GM10847 (cell line): ENCODE measurements around the gene PPFIA1.

Experiments
- POLR2A ChIP-seq: IDR thresholded peaks from 2 replicates; pipeline ENCODE4 v1.6.1; 2011; ENCODE audit not compliant: insufficient read length; ENCODE audit errors: extremely low read depth

PPFIA1 gene

GRCh38 chr11:70272009-70272408 lies 1.5 kb downstream of the PPFIA1 start:
- TF ChIP-seq POLR2A = no peak

- no peak for TF ChIP-seq POLR2A
Observed at GRCh38 chr11:70278994-70279393, 8.5 kb downstream of the PPFIA1 start.

- TF ChIP-seq POLR2A = no peak
Observed at GRCh38 chr11:70281156-70281609, 10.7 kb downstream of the PPFIA1 start.

DNA sequence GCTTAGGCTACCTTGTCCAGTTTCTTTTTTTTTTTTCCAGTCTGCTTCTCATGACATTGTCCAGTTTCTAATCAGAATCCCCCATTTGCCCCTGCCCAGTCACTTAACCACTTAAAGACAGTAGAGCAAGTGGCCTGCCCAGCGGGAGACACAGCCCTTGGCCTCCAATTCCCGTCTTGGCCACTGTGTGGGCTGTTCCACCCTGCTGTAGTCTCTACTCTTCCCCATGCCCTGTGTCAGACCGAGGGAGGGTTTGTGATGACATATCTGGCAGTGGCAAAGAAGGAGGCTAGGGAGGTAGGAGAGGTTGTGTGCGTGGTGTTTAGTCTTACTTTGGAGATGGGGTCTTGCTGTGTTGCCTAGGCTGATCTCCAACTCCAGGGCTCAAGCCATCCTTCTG lies 11.5 kb downstream of the PPFIA1 start:
- no peak for TF ChIP-seq POLR2A

- TF ChIP-seq POLR2A = no peak
Observed at GRCh38 chr11:70288721-70289120, 18.2 kb downstream of the PPFIA1 start.

- TF ChIP-seq POLR2A = no peak
Observed at GRCh38 chr11:70289582-70289981, 19.1 kb downstream of the PPFIA1 start.

DNA sequence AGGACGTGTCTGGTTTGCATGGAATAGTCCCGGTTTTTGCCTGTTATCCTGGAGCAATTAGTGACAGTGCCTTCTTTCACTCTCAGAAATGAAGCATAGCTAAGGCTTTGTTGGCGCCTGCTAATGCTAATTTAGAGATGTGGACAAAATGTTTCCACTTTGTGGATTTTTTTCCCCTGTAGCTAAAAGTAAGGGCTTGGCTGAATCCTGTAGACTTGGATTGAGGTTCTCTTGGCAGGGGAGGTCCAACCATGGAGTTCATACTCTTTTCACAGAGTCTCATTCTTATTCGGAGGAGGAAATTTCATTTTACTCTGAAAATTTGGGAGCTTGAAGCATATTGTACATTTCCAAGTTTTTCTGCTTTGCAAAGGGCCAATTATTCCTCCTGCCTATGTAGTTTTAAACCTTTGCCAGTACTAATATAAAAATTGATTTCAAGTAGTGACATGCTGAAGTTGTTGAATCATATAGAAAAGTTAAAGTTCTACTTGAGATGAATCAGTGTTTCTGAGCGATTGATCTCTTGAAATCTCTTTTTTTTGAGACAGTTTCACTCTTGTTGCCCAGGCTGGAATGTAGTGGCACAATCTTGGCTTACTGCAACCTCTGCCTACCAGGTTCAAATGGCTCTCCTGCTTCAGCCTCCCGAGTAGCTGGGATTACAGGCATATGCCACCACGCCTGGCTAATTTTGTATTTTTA lies 20.0 kb downstream of the PPFIA1 start:
- TF ChIP-seq POLR2A = no peak

DNA sequence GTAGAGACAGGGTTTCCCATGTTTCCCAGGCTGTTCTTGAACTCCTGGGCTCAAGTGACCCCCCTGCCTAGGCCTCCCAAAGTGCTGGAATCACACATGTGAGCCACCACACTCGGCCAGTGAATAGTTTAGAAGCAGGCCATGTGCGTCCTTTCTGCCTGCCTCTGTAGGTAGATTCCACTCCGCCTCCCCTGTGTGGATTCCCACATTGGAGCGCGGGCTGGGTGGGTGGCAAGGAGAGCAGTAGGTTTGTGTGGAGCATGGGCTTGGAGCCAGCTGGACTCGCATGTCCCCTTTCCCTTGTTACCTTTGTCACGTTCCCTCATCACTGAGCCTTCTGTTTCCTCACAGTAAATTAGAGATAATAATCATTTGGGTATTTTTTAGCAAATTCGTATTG lies 21.7 kb downstream of the PPFIA1 start:
- TF ChIP-seq POLR2A = no peak

DNA sequence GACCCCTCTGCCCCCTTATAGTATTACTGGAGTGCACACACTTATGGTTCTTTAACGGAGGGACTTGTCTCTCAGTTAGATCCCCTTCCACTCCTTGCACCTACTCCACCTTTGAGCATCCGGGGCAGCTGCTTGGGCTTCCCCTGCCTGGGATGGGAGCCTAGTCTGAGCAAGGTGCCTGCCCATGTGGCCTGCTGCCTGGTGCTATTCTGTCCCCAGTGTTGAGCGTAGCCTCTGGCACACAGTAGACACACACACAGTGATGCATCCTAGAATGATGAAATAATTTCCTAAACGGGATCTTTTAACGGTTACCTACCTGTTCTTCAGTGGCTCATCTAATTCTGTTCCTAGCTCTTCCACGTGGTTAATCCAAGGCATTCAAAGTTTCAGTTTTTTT lies 22.4 kb downstream of the PPFIA1 start:
- TF ChIP-seq POLR2A = no peak

GRCh38 chr11:70296681-70297080 lies 26.2 kb downstream of the PPFIA1 start:
- no peak for TF ChIP-seq POLR2A

- no peak for TF ChIP-seq POLR2A
Observed at GRCh38 chr11:70297341-70297740, 26.9 kb downstream of the PPFIA1 start.

GRCh38 chr11:70298243-70298915 lies 27.9 kb downstream of the PPFIA1 start:
- no peak for TF ChIP-seq POLR2A

DNA sequence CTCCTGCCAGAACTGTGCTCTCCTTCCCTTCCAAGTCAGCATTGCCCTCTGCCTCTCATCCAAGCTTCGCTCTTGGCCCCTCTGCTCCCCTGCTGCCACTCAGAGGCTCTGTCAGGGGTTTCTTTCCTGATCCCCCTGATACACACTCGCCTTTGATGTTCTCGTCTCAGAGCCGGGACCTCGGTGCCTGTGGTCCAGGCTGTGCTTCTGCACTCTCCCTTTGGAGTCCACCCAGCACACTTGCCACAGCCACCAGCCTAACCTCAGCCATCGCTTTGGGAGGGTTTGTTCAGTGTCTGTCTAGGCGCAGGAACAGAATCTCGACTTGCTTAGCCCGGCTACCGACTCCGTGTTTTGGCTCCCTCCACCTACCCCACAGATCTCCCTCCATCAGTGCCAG lies 29.1 kb downstream of the PPFIA1 start:
- no peak for TF ChIP-seq POLR2A

DNA sequence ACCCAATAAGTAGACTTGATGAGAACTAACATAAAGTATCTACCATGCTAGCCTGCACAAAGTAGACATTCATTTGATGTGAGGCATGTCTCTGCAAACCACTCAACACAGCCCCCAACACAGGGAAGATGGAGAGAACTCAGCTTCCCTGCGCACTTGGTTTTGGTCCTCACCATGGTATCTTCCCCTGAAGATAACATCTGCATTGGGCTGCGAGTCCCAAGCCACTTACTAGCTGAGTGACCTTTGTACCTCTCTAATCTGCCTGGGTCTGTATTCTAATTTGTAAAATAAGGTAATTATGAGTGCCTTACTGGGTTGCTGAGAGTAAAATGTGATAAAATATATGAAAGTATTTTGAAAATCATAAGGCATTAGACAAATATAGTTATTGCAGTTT lies 30.7 kb downstream of the PPFIA1 start:
- no peak for TF ChIP-seq POLR2A

DNA sequence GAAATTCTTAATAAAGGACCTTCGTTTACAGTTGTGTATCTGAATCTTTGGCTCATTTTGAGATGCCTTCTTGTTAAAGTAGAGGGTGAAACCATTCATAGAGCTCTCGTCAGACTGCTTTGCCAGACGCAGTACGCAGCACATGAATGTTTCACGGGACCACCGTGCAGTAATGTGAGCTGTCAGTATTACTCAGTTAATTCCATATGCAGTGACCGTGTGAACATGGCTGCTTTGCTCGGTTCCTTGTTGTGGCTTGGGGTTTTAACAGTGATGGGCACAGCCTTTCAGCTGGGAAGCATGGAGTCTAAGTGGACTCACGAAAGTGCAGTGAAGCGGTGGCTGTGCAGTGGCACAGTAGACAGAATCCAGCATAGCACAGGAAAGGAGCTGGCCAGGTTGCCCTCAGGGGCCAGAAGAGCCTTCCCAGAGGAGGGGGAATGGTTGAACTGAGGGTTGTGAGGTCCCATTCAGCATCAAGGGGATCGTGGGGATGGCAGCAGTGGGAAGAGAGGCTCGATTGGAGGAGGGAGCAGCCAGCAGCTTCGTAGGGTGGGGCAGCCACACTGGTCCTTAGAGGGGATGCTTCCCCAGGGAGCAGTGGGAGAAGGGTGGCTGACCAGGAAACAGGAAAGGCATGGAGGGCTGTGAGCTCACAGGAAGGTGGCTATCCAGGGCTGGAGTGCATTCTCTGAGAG lies 31.4 kb downstream of the PPFIA1 start:
- no peak for TF ChIP-seq POLR2A

GRCh38 chr11:70302419-70302752 lies 31.9 kb downstream of the PPFIA1 start:
- TF ChIP-seq POLR2A = no peak
